ENCODE data around the gene ARID3C.
"Not testable (repeated sequence)": the region's sequence is repeated elsewhere in the genome, so short reads cannot be mapped to it uniquely, and the experiment has no call there.

Gene ARID3C

DNA sequence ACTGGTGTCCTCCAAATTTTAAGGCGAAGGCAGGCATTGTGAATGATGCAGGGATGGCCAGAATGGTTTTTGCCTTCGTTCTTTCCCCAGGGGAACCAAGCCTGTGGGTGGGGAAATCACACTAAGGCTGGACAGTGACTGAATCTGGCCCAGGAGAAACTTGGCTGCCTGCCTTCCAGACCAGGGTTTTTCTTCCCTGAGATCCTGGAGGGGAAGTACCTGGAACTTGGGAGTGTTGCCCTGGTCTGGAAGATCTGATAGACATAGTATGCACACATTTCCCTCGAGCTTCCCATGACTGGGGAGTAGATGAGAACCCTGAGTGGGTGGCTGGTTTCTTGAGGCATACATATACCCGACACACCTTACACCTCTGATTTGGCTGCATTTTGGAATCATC lies 22.5 kb upstream of the ARID3C start:
- H3K4me3 ChIP-seq (ENCODE audit: low read length), result peak overlapping the region; percentile 57
- no peak overlapping the region for H3K27ac ChIP-seq (ENCODE audit: low read depth, low read length)
- H3K36me3 ChIP-seq (ENCODE audit: insufficient read depth, low read length), result peaks cover 24% of the 10 kb centered on the region
- no peaks in the 10 kb centered on the region for H3K9me3 ChIP-seq (ENCODE audit: insufficient read depth, low read depth, low read length)
- H3K9ac ChIP-seq (ENCODE audit: low read depth, low read length), result peak overlapping the region; percentile 45; the same call in 1 of the 2 replicates
- no peaks in the 10 kb centered on the region for H3K27me3 ChIP-seq (ENCODE audit: insufficient read depth, low read length)
- peaks cover 28% of the 10 kb centered on the region for H3K4me1 ChIP-seq (ENCODE audit: insufficient read depth, low read length)
- WGBS, result 86% methylated on average over 4 of the region's 4 CpGs

DNA sequence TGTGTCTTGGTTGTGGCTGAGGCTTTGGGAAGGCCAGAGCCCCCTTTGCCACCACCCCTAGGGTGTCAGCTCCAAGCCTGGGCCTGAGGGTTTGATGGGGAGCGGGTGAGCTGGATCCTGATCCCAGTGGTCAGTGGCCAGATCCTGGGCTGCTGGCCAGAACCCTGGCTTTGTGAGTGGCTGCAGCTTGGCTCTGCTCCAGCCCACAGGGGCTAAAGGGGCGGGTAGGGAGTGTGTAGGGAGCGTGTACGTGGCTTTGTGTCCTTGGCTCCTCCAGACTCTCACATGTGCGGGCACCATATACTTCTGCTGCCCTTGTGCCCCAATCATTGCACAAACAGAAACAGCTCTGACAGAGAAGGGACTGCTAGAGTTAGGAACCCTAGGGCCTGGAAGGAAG lies 21.9 kb upstream of the ARID3C start:
- Histone ChIP-seq H3K27me3 (ENCODE audit: insufficient read depth, low read length) (no peaks in the 10 kb centered on the region), H3K27ac (ENCODE audit: low read depth, low read length) (no peak overlapping the region), H3K4me3 (ENCODE audit: low read length) (no peak overlapping the region), H3K9me3 (ENCODE audit: insufficient read depth, low read depth, low read length) (no peaks in the 10 kb centered on the region), H3K4me1 (ENCODE audit: insufficient read depth, low read length) (peaks cover 32% of the 10 kb centered on the region), H3K36me3 (ENCODE audit: insufficient read depth, low read length) (peaks cover 24% of the 10 kb centered on the region), H3K9ac (ENCODE audit: low read depth, low read length) (no peak overlapping the region)
- WGBS, result 90% methylated on average over 5 of the region's 5 CpGs

DNA sequence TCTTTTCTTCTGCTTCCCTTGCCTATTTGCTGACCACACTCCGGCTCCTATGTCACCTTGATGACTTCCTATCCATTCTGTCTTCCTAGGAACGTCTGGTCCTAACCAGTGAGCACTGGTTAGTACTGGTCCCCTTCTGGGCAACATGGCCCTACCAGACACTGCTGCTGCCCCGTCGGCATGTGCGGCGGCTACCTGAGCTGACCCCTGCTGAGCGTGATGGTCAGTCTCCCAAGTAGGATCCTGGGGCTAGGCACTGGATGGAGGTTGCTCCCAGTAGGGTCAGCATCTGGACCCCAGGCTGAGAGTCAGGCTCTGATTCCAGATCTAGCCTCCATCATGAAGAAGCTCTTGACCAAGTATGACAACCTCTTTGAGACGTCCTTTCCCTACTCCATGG lies 19.8 kb upstream of the ARID3C start:
- Histone ChIP-seq H3K9ac (ENCODE audit: low read depth, low read length) (no peak overlapping the region), H3K4me3 (ENCODE audit: low read length) (no peak overlapping the region), H3K9me3 (ENCODE audit: insufficient read depth, low read depth, low read length) (no peaks in the 10 kb centered on the region), H3K27ac (ENCODE audit: low read depth, low read length) (no peak overlapping the region), H3K27me3 (ENCODE audit: insufficient read depth, low read length) (no peaks in the 10 kb centered on the region), H3K36me3 (ENCODE audit: insufficient read depth, low read length) (peaks cover 24% of the 10 kb centered on the region), H3K4me1 (ENCODE audit: insufficient read depth, low read length) (peaks cover 33% of the 10 kb centered on the region)
- 95% methylated on average over 8 of the region's 8 CpGs for WGBS

DNA sequence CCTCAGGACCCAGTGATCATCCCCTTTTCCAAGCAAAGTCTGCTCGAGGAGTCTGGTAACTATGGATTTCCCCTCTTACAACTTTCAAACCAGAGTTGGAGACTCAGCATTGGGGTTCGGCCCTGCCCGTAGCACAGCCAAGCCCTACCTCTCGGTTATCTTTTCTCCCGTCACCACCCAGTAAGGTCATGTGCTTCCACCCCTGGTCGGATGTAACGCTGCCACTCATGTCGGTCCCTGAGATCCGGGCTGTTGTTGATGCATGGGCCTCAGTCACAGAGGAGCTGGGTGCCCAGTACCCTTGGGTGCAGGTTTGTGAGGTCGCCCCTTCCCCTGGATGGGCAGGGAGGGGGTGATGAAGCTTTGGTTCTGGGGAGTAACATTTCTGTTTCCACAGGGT lies 18.8 kb upstream of the ARID3C start:
- peak overlapping the region; percentile 79 for H3K9ac ChIP-seq (ENCODE audit: low read depth, low read length)
- WGBS, result 86% methylated on average over 10 of the region's 10 CpGs
- H3K4me1 ChIP-seq (ENCODE audit: insufficient read depth, low read length), result peaks cover 24% of the 10 kb centered on the region
- H3K27ac ChIP-seq (ENCODE audit: low read depth, low read length), result no peak overlapping the region
- H3K9me3 ChIP-seq (ENCODE audit: insufficient read depth, low read depth, low read length), result no peaks in the 10 kb centered on the region
- H3K27me3 ChIP-seq (ENCODE audit: insufficient read depth, low read length), result no peaks in the 10 kb centered on the region
- peak overlapping the region; percentile 91 for H3K4me3 ChIP-seq (ENCODE audit: low read length)
- H3K36me3 ChIP-seq (ENCODE audit: insufficient read depth, low read length), result peaks cover 24% of the 10 kb centered on the region

DNA sequence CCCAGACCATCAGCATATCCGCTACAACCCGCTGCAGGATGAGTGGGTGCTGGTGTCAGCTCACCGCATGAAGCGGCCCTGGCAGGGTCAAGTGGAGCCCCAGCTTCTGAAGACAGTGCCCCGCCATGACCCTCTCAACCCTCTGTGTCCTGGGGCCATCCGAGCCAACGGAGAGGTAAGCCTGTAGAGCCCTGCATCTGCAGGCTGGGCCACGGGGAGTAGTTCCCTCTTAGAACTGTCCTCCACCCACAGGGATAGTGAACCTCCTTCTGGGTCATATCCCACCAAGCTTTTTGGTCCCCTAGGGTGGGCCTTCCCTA lies 18.2 kb upstream of the ARID3C start:
- H3K9ac ChIP-seq (ENCODE audit: low read depth, low read length), result peak overlapping the region; percentile 79
- no peaks in the 10 kb centered on the region for H3K27me3 ChIP-seq (ENCODE audit: insufficient read depth, low read length)
- peak overlapping the region; percentile 84; the same call in 1 of the 2 replicates for H3K27ac ChIP-seq (ENCODE audit: low read depth, low read length)
- no peaks in the 10 kb centered on the region for H3K9me3 ChIP-seq (ENCODE audit: insufficient read depth, low read depth, low read length)
- WGBS, result 9% methylated on average over 8 of the region's 8 CpGs
- peaks cover 24% of the 10 kb centered on the region for H3K36me3 ChIP-seq (ENCODE audit: insufficient read depth, low read length)
- H3K4me1 ChIP-seq (ENCODE audit: insufficient read depth, low read length), result peaks cover 19% of the 10 kb centered on the region
- H3K4me3 ChIP-seq (ENCODE audit: low read length), result peak overlapping the region; percentile 91

DNA sequence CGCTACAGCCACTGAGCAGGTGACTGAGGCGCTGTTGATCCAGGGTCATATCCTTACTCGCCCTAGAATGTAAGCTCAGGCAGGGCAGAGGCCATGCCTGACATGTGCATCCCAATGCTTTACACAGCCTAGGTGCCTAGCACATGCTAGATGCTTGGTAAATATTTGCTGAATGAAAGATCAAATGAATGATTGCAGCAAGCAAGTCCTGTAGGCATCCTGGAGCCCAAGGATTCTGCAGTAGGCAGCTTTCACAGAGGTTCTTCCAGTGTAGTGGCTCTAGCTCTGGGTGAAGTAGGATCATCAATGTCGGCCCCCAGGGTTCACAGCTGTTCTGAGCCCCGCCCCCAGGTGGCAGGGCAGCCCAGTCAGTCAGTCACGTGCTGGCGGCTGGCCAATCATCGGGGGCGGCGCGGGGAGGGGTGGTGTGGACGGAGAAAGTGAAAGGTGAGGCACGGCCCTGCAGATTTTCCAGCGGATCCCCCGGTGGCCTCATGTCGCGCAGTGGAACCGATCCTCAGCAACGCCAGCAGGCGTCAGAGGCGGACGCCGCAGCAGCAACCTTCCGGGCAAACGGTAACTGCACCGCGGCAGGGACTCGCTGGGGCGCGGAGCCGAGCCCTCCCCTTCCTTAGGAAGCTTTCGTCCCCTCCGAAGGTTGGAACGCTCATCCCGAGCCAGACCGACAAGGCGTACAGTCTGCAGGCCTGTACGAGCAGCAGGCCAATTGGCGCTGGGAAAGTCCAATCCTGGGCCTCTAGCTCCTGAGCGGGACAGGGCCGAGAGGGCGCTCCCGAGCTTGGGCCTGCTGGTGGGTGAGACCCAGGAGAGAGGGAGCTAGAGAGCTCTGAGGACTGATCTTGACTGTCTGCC lies 17.6 kb upstream of the ARID3C start, which contains the start of gene GALT:
TSS of gene GALT (plus strand) at position 465 of the 873 bp plus-strand sequence. CDS start at position 495, 30 bp downstream.
- Histone ChIP-seq H3K4me3 (ENCODE audit: low read length) (peak within 1 kb of the TSS; percentile 91), H3K36me3 (ENCODE audit: insufficient read depth, low read length) (peaks cover 24% of the 10 kb centered on the region), H3K27ac (ENCODE audit: low read depth, low read length) (peak within 1 kb of the TSS; percentile 84), H3K4me1 (ENCODE audit: insufficient read depth, low read length) (peaks cover 19% of the 10 kb centered on the region), H3K9me3 (ENCODE audit: insufficient read depth, low read depth, low read length) (no peaks in the 10 kb centered on the region), H3K9ac (ENCODE audit: low read depth, low read length) (peak within 1 kb of the TSS; percentile 79), H3K27me3 (ENCODE audit: insufficient read depth, low read length) (no peaks in the 10 kb centered on the region)
- WGBS, result 7% methylated on average over 43 of the region's 43 CpGs

DNA sequence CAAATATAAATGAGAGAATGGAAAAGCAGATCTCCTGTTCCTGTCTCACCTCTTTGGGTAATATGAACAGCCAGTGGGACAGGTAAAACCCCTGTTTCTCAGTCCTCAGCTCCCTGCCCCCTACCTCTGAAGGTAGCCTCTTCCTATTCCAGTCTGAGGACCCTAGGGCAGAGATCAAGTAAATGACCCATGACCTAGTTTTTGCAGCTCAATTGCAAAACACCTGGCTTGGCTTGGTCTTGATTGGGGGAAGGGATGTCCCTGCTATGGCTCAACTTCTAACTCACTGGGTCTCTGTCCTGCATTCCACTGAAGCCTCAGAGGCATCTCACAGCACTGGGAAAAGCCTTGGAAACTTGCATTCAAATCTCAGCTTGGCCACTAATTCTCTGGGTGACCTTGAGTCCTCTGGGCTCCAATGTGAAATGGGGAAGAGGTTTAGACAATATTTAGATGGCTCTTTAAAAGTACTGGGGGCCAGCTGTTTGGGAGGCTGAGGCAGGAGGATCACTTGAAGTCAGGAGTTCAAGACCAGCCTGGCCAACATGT lies 16.0 kb upstream of the ARID3C start:
- no peaks in the 10 kb centered on the region for H3K27me3 ChIP-seq (ENCODE audit: insufficient read depth, low read length)
- H3K27ac ChIP-seq (ENCODE audit: low read depth, low read length), result peak overlapping the region; percentile 63; the same call in 1 of the 2 replicates
- H3K4me1 ChIP-seq (ENCODE audit: insufficient read depth, low read length), result peaks cover 19% of the 10 kb centered on the region
- H3K4me3 ChIP-seq (ENCODE audit: low read length), result no peak overlapping the region
- no peaks in the 10 kb centered on the region for H3K9me3 ChIP-seq (ENCODE audit: insufficient read depth, low read depth, low read length)
- H3K36me3 ChIP-seq (ENCODE audit: insufficient read depth, low read length), result peaks cover 17% of the 10 kb centered on the region
- H3K9ac ChIP-seq (ENCODE audit: low read depth, low read length), result no peak overlapping the region

DNA sequence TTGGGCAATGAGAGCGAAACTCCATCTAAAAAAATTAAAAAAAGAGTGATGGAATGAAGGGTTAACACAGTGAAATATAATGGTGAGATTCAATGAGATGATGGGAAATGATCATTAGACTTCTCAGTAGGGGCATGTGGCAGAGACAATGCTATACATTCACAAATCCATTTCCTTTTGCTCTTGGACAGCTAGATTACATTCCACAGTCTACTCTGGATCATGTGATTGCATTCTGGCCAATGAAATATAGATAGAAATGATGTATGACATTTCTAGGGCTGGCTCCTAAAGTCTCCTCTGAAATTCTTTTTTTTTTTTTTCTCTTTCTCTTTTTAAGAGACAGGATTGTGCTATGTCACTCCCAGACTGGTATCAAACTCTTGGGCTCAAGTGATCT lies 13.8 kb upstream of the ARID3C start:
- Histone ChIP-seq H3K4me1 (ENCODE audit: insufficient read depth, low read length) (peaks cover 22% of the 10 kb centered on the region), H3K4me3 (ENCODE audit: low read length) (no peak overlapping the region), H3K9me3 (ENCODE audit: insufficient read depth, low read depth, low read length) (no peaks in the 10 kb centered on the region), H3K36me3 (ENCODE audit: insufficient read depth, low read length) (no peaks in the 10 kb centered on the region), H3K9ac (ENCODE audit: low read depth, low read length) (no peak overlapping the region), H3K27ac (ENCODE audit: low read depth, low read length) (no peak overlapping the region), H3K27me3 (ENCODE audit: insufficient read depth, low read length) (peaks cover 2% of the 10 kb centered on the region; the same call in 1 of the 2 replicates)
- 85% methylated on average over 1 of the region's 1 CpG for WGBS

GRCh38 chr9:34639322-34639721 lies 10.5 kb upstream of the ARID3C start:
- not testable (repeated sequence) for H3K27me3 ChIP-seq (ENCODE audit: insufficient read depth, low read length); H3K9ac ChIP-seq (ENCODE audit: low read depth, low read length); H3K9me3 ChIP-seq (ENCODE audit: insufficient read depth, low read depth, low read length); H3K4me1 ChIP-seq (ENCODE audit: insufficient read depth, low read length); H3K4me3 ChIP-seq (ENCODE audit: low read length); H3K36me3 ChIP-seq (ENCODE audit: insufficient read depth, low read length); H3K27ac ChIP-seq (ENCODE audit: low read depth, low read length)
- 93% methylated on average over 8 of the region's 8 CpGs for WGBS

- 22% methylated on average over 7 of the region's 7 CpGs for WGBS
- peak overlapping the region; percentile 74 for H3K4me3 ChIP-seq (ENCODE audit: low read length)
- H3K27ac ChIP-seq (ENCODE audit: low read depth, low read length), result peak overlapping the region; percentile 55; the same call in 1 of the 2 replicates
- H3K36me3 ChIP-seq (ENCODE audit: insufficient read depth, low read length), result peaks cover 8% of the 10 kb centered on the region
- peaks cover 10% of the 10 kb centered on the region for H3K27me3 ChIP-seq (ENCODE audit: insufficient read depth, low read length)
- peaks cover 8% of the 10 kb centered on the region; the same call in 1 of the 2 replicates for H3K4me1 ChIP-seq (ENCODE audit: insufficient read depth, low read length)
- no peak overlapping the region; the same call in 1 of the 2 replicates for H3K9ac ChIP-seq (ENCODE audit: low read depth, low read length)
- no peaks in the 10 kb centered on the region for H3K9me3 ChIP-seq (ENCODE audit: insufficient read depth, low read depth, low read length)
Observed at GRCh38 chr9:34638138-34638445, 9.2 kb upstream of the ARID3C start.

DNA sequence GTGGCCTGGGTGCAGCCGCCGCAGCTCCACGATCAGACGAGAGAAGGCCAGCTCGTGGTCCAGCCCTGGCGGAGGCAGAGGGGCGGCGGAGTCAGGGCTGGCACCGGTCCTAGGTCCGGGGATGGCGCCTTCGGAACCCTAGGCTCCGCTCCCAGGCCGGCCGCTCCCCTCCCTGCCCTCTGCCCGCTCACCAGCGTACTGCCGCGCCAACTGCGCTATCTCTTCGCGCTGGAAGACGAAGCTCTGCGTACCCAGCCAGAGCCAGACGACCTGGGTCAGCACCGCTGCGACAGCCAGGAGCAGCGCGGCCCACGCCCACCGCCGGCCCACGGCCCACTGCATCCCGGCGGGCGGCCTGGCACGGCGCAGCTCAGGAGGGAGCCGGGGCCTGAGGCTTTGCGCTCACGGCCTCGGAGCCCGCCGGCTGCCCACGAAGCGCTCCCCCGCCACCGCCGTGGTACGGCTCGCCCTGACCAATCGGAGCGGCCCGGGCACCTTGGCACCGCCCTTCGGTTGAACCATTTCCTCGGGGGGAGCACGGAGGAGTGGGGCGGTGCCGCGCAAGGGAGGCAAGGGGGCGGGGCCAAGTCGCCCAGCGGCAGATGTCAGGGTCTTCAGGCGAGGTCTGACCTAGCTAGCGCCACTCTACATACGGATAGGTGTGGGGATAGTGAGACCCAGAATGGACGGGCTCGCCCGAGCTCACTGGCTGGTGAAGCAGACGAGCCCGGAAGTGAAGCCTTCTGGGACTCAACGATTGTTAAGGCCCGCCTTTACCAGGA lies 8.7 kb upstream of the ARID3C start, which contains the start of gene SIGMAR1:
TSS of gene SIGMAR1 (minus strand) at position 432 of the 782 bp plus-strand sequence. CDS start at position 342, 90 bp downstream.
- Histone ChIP-seq H3K9ac (ENCODE audit: low read depth, low read length) (peak within 1 kb of the TSS; percentile 74), H3K4me1 (ENCODE audit: insufficient read depth, low read length) (peaks cover 8% of the 10 kb centered on the region; the same call in 1 of the 2 replicates), H3K9me3 (ENCODE audit: insufficient read depth, low read depth, low read length) (no peaks in the 10 kb centered on the region), H3K27ac (ENCODE audit: low read depth, low read length) (peak within 1 kb of the TSS; percentile 55), H3K36me3 (ENCODE audit: insufficient read depth, low read length) (peaks cover 8% of the 10 kb centered on the region), H3K27me3 (ENCODE audit: insufficient read depth, low read length) (peaks cover 12% of the 10 kb centered on the region), H3K4me3 (ENCODE audit: low read length) (peak within 1 kb of the TSS; percentile 74)
- WGBS, result under 1% methylated on average over 74 of the region's 74 CpGs

All from HUES64 (cell line).